HFFc6 (cell line): Measurements from ENCODE around the gene DLG2. TPM values are rescaled to one million over a fixed set of nuclear protein-coding genes. Genes with fewer than 3 reads are reported as not detected.

Experiments used
- DNase-seq: peaks from one replicate; pipeline ENCODE4 v3.0.0-alpha.2; 2018
- H3K27ac Mint-ChIP-seq: 2 replicates; pipeline ENCODE4 v1.8.0; 2020; ENCODE audit warnings: mild to moderate bottlenecking, mixed read lengths
- H3K27me3 Mint-ChIP-seq: 2 replicates; pipeline ENCODE4 v1.8.0; 2021; ENCODE audit warnings: mild to moderate bottlenecking, moderate library complexity, mixed read lengths; ENCODE audit not compliant: insufficient read depth
- H3K36me3 Mint-ChIP-seq: 2 replicates; pipeline ENCODE4 v1.8.0; 2021; ENCODE audit warnings: low read depth, mixed read lengths
- H3K4me1 Mint-ChIP-seq: 2 replicates; pipeline ENCODE4 v1.8.0; 2020; ENCODE audit warnings: low read depth, mixed read lengths
- H3K4me3 Mint-ChIP-seq: 2 replicates; pipeline ENCODE4 v1.8.0; 2020; ENCODE audit warnings: mild to moderate bottlenecking, moderate library complexity, mixed read lengths
- H3K9me3 Mint-ChIP-seq: 2 replicates; pipeline ENCODE4 v1.8.0; 2020; ENCODE audit warnings: mild to moderate bottlenecking, mixed read lengths
- CTCF ChIP-seq: fragments of 200-600 bp; sonication (generic); IDR thresholded peaks from 2 replicates; pipeline ENCODE4 v1.5.0; 2021; ENCODE audit warnings: antibody characterized with exemption, mild to moderate bottlenecking
- total RNA-seq, 6 experiments: library from RNA; stranded (reverse); fragmentation: NEBNext Ultra II Directional; extraction: Animal tissue kit (Norgen Biotek cat#: 25700); gene quantifications; 2 replicates in 1 of 6; 3 replicates in 5 of 6; pipeline ENCODE4 v1.2.3, GENCODE V29; 2021

The DLG2 gene
- total RNA-seq, 6 experiments from 2014 or later, result 0.39 to 1.00 (median 0.80) TPM; not detected in 1

DNA sequence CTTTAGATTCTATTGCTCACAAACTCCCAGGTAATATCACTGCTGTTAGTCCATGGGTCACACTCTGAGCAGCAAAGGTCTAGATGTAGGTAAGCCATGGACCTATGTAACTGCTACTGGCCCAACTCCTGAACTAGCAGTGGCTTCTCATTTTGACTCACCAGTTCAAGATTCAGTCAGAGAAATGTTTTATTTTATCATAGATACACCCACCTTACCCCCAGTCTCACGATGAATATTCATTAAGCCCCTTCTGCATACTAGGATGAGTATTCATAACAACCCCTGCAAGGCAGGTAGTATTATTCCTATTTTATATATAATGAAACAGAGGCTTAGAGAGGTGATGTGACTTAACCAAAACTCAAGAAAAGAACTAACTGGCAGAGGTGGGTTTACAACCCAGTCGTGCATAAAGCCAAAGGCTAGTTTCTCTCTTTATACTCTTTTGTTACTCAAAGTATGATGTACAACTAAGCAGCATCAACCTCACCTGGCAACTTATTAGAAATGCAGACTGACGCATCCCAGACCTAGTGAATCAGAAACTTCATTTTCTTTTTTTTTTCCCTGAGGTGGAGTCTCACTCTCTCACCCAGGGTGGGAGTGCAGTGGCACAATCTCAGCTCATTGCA lies 1383.4 kb downstream of the DLG2 start:
- no peaks in the 10 kb centered on the region; the same call in 1 of the 2 replicates for H3K27me3 Mint-ChIP-seq
- H3K27ac Mint-ChIP-seq, result no peak overlapping the region
- no peak overlapping the region for H3K4me3 Mint-ChIP-seq
- peaks cover 15% of the 10 kb centered on the region for H3K9me3 Mint-ChIP-seq
- no peak for TF ChIP-seq CTCF
- H3K36me3 Mint-ChIP-seq, result no peaks in the 10 kb centered on the region
- no peaks in the 10 kb centered on the region for H3K4me1 Mint-ChIP-seq
- DNase-seq, result no peak

DNA sequence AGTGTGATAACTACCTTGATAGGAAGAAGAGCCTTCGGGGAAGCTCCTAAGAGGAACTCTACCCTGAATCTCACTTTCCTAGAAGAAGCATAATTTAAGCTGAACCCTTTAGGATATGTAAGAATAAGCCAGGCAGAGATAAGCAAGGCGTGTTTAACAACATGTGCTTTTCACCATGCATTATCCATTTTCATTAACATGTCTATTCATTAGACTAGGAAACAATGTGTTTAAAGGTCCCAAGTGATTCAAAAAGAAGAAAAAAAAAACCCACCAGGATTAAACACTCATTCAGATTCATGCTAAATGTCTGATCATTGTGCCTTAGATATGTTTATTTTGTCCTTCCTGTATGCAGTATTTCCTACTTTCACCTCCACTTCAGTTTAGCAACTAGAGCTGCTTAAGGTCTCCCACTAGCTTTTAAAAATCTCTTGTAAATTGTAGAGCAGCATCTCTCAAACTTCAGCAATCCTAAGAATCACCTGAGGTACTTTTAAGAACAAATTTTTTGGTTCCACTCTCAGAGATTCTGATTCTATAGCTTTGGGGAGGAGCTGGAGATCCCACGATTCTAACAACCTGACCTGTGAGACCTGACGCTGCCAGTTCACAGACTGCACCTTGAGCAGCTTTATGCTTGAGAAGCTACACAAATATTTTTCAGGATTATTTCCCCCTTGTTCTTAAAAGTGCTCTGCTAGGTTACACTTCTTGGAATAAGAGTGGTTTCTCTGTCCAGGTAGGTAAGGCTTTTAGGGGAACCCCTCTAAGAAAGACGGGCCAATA lies 1385.6 kb downstream of the DLG2 start:
- Mint-ChIP-seq H3K4me1 (no peaks in the 10 kb centered on the region), H3K27me3 (no peaks in the 10 kb centered on the region; the same call in 1 of the 2 replicates), H3K27ac (no peak overlapping the region), H3K9me3 (peaks cover 29% of the 10 kb centered on the region), H3K4me3 (no peak overlapping the region), H3K36me3 (no peaks in the 10 kb centered on the region)
- no peak for TF ChIP-seq CTCF
- DNase-seq, result no peak

DNA sequence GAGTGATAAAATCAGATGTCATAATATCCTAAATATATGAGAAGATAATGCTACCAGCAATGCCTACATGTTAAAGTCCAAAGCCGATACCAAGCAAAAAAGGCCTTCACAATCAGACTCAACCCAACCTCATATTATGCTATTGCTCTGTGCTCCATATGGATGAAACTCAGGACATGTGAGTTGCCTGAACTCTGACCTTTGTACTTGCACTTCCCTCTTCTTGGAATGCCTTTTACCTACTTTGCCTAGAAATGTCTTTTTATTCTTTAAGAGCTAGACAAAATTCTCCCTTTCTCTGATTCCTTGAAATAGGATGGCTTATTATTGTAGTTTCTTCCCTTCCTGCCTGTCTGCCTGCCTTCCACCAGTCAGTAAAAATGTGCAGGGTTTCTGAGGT lies 1386.3 kb downstream of the DLG2 start:
- H3K27me3 Mint-ChIP-seq, result no peaks in the 10 kb centered on the region; the same call in 1 of the 2 replicates
- no peak for TF ChIP-seq CTCF
- no peak for DNase-seq
- H3K36me3 Mint-ChIP-seq, result no peaks in the 10 kb centered on the region
- H3K4me1 Mint-ChIP-seq, result no peaks in the 10 kb centered on the region
- no peak overlapping the region for H3K4me3 Mint-ChIP-seq
- H3K9me3 Mint-ChIP-seq, result peaks cover 23% of the 10 kb centered on the region
- no peak overlapping the region for H3K27ac Mint-ChIP-seq

- no peaks in the 10 kb centered on the region; the same call in 1 of the 2 replicates for H3K27me3 Mint-ChIP-seq
Measured at GRCh38 chr11:84236436-84236835, 1390.7 kb downstream of the DLG2 start.

More at GRCh38 chr11:84236436-84236835, 1390.7 kb downstream of the DLG2 start:
- no peak for TF ChIP-seq CTCF
- Mint-ChIP-seq H3K4me1 (no peaks in the 10 kb centered on the region), H3K36me3 (no peaks in the 10 kb centered on the region), H3K9me3 (peaks cover 38% of the 10 kb centered on the region), H3K27ac (no peak overlapping the region), H3K4me3 (no peak overlapping the region)
- no peak for DNase-seq
